Endodermal cell (in vitro differentiated cells): ENCODE results near the gene GRM4. TPM values are rescaled to one million over a fixed set of nuclear protein-coding genes. Genes with fewer than 3 reads are reported as not detected.

Experiments used
- DNase-seq: peaks from one replicate; pipeline ENCODE4 v3.0.0-alpha.2; 2017
- H3K27ac ChIP-seq: 2 replicates; pipeline ENCODE4 v1.5.1; 2013; ENCODE audit warnings: mild to moderate bottlenecking, low read depth, low read length, moderate library complexity
- H3K27me3 ChIP-seq: 2 replicates; pipeline ENCODE4 v1.6.1; 2013; ENCODE audit warnings: mild to moderate bottlenecking, low read length, moderate library complexity; ENCODE audit not compliant: insufficient read depth, control insufficient read depth, poor library complexity, severe bottlenecking
- H3K36me3 ChIP-seq: 2 replicates; pipeline ENCODE4 v1.7.0; 2013; ENCODE audit warnings: mild to moderate bottlenecking, low read length, moderate library complexity; ENCODE audit not compliant: control insufficient read depth, insufficient read depth
- H3K4me1 ChIP-seq: one replicate; pipeline ENCODE4 v1.7.0; 2013; ENCODE audit warnings: low read length; ENCODE audit not compliant: control insufficient read depth, insufficient read depth
- H3K4me3 ChIP-seq: 2 replicates; pipeline ENCODE4 v1.5.1; 2013; ENCODE audit warnings: mild to moderate bottlenecking, low read length, moderate library complexity
- H3K9ac ChIP-seq: 2 replicates; pipeline ENCODE4 v1.6.1; 2013; ENCODE audit warnings: mild to moderate bottlenecking, low read length, moderate library complexity; ENCODE audit not compliant: poor library complexity, severe bottlenecking; ENCODE audit errors: extremely low read depth
- H3K9me3 ChIP-seq: 2 replicates; pipeline ENCODE4 v1.6.1; 2013; ENCODE audit warnings: mild to moderate bottlenecking, low read length, moderate library complexity; ENCODE audit not compliant: control insufficient read depth
- H3K27ac Mint-ChIP-seq: 2 replicates; pipeline ENCODE4 v1.8.0; 2020; ENCODE audit warnings: mixed read lengths
- H3K27me3 Mint-ChIP-seq: 2 replicates; pipeline ENCODE4 v1.8.0; 2021; ENCODE audit warnings: mild to moderate bottlenecking, mixed read lengths; ENCODE audit not compliant: insufficient read depth
- H3K36me3 Mint-ChIP-seq: 2 replicates; pipeline ENCODE4 v1.8.0; 2020; ENCODE audit warnings: low read depth, mixed read lengths
- H3K4me1 Mint-ChIP-seq: 2 replicates; pipeline ENCODE4 v1.8.0; 2020; ENCODE audit warnings: mixed read lengths
- H3K4me3 Mint-ChIP-seq: 2 replicates; pipeline ENCODE4 v1.8.0; 2020; ENCODE audit warnings: mild to moderate bottlenecking, moderate library complexity, mixed read lengths
- H3K9me3 Mint-ChIP-seq: 2 replicates; pipeline ENCODE4 v1.8.0; 2020; ENCODE audit warnings: mild to moderate bottlenecking, mixed read lengths
- CTCF ChIP-seq: fragments of 200-600 bp; sonication (generic); conservative IDR thresholded peaks from 2 replicates; pipeline ENCODE4 v1.5.0; 2021; ENCODE audit warnings: antibody characterized with exemption, mild to moderate bottlenecking
- WGBS, 2 experiments: methylation state at CpG; one replicate each; pipeline versions ENCODE4 v1.1.5 to v1.1.7; 2013; ENCODE audit warnings: missing lambda C conversion rate in 2 of 2, mixed read lengths in 1 of 2; ENCODE audit not compliant: insufficient coverage in 1 of 2, insufficient read length in 1 of 2; 5-methylcytosine and 5-hydroxymethylcytosine counted together
- total RNA-seq, 2 donors: library from RNA; stranded (reverse); fragmentation: NEBNext Ultra II Directional in 1 of 2; extraction: Animal tissue kit (Norgen Biotek cat#: 25700) in 1 of 2; gene quantifications; 2 replicates in 1 of 2; 3 replicates in 1 of 2; pipeline ENCODE4 v1.2.1, GENCODE V29; 2021

The GRM4 gene
- total RNA-seq, 2 donors from 2014 or later: 3.1 to 9.1 TPM

GRCh38 chr6:34067814-34068213, 78.1 kb downstream of the GRM4 start:
- Mint-ChIP-seq H3K4me1 (no peaks in the 10 kb centered on the region), H3K36me3 (no peaks in the 10 kb centered on the region), H3K27ac (no peak overlapping the region), H3K4me3 (no peak overlapping the region), H3K27me3 (no peaks in the 10 kb centered on the region), H3K9me3 (no peaks in the 10 kb centered on the region)
- Histone ChIP-seq H3K27ac (no peak overlapping the region), H3K27me3 (no peaks in the 10 kb centered on the region), H3K4me1 (no peaks in the 10 kb centered on the region), H3K4me3 (no peak overlapping the region), H3K36me3 (no peaks in the 10 kb centered on the region), H3K9ac (no peak overlapping the region), H3K9me3 (peaks cover 3% of the 10 kb centered on the region)
- 75 to 82% methylated on average over 9 to 13 of the region's 13 CpGs for WGBS, 2 experiments
- peak; percentile 43 for TF ChIP-seq CTCF
- DNase-seq: peak; percentile 69

- no peak for DNase-seq
- Histone ChIP-seq H3K27ac (no peak overlapping the region), H3K36me3 (no peaks in the 10 kb centered on the region), H3K4me3 (no peak overlapping the region), H3K4me1 (no peaks in the 10 kb centered on the region), H3K9ac (no peak overlapping the region), H3K9me3 (peaks cover 3% of the 10 kb centered on the region), H3K27me3 (no peaks in the 10 kb centered on the region)
- Mint-ChIP-seq H3K27me3 (no peaks in the 10 kb centered on the region), H3K4me1 (no peaks in the 10 kb centered on the region), H3K36me3 (no peaks in the 10 kb centered on the region), H3K4me3 (no peak overlapping the region), H3K27ac (no peak overlapping the region), H3K9me3 (no peaks in the 10 kb centered on the region)
- WGBS, 2 experiments: 85 to 88% methylated on average over 17 to 21 of the region's 21 CpGs
- peak; percentile 18 for TF ChIP-seq CTCF
Observed at GRCh38 chr6:34066772-34067770, 78.8 kb downstream of the GRM4 start.

- Mint-ChIP-seq H3K27ac (no peak overlapping the region), H3K27me3 (no peaks in the 10 kb centered on the region), H3K4me3 (no peak overlapping the region), H3K4me1 (no peaks in the 10 kb centered on the region), H3K36me3 (no peaks in the 10 kb centered on the region), H3K9me3 (no peaks in the 10 kb centered on the region)
- no peak for DNase-seq
- 69 to 95% methylated on average over 2 to 4 of the region's 5 CpGs for WGBS, 2 experiments
- Histone ChIP-seq H3K36me3 (no peaks in the 10 kb centered on the region), H3K27ac (no peak overlapping the region), H3K9me3 (no peaks in the 10 kb centered on the region), H3K4me3 (no peak overlapping the region), H3K9ac (no peak overlapping the region), H3K4me1 (no peaks in the 10 kb centered on the region), H3K27me3 (no peaks in the 10 kb centered on the region)
- TF ChIP-seq CTCF: no peak
Observed at GRCh38 chr6:34066218-34066571, 79.7 kb downstream of the GRM4 start.
